IPS-18c (cell line): ENCODE results near the gene DGCR8.

Experiments used
- H3K4me3 ChIP-seq: 2 replicates; pipeline ENCODE4 v1.7.0; 2013; ENCODE audit warnings: low read depth, mild to moderate bottlenecking, low read length, moderate library complexity; ENCODE audit not compliant: insufficient read depth
- H3K9me3 ChIP-seq: one replicate; pipeline ENCODE4 v1.6.1; 2013; ENCODE audit warnings: mild to moderate bottlenecking, low read length, moderate library complexity; ENCODE audit not compliant: control insufficient read depth, insufficient read depth

The DGCR8 gene

GRCh38 chr22:20111689-20112622 lies 31.9 kb downstream of the DGCR8 start:
- H3K9me3 ChIP-seq, result peaks cover 3% of the 10 kb centered on the region

GRCh38 chr22:20112623-20113511 lies 32.8 kb downstream of the DGCR8 start:
- H3K4me3 ChIP-seq, result no peak overlapping the region

More at GRCh38 chr22:20111689-20112622, 31.9 kb downstream of the DGCR8 start:
- no peak overlapping the region for H3K4me3 ChIP-seq

GRCh38 chr22:20113551-20114310 lies 33.7 kb downstream of the DGCR8 start:
- Histone ChIP-seq H3K4me3 (no peak overlapping the region), H3K9me3 (peaks cover 3% of the 10 kb centered on the region)

More at GRCh38 chr22:20112623-20113511, 32.8 kb downstream of the DGCR8 start:
- H3K9me3 ChIP-seq, result peaks cover 3% of the 10 kb centered on the region

- peaks cover 3% of the 10 kb centered on the region for H3K9me3 ChIP-seq
- no peak overlapping the region for H3K4me3 ChIP-seq
Observed at GRCh38 chr22:20114506-20115475, 34.8 kb downstream of the DGCR8 start.

GRCh38 chr22:20115691-20116375 lies 35.8 kb downstream of the DGCR8 start, which contains the start of gene RANBP1:
Gene RANBP1, plus strand, starts transcription at chr22:20116104. Its CDS starts 81 bp downstream, at chr22:20116185.
- Histone ChIP-seq H3K4me3 (peak within 1 kb of the TSS; percentile 82), H3K9me3 (no peaks in the 10 kb centered on the region)

GRCh38 chr22:20116376-20116950 lies 36.4 kb downstream of the DGCR8 start:
- H3K4me3 ChIP-seq, result peak overlapping the region; percentile 82

GRCh38 chr22:20116951-20117632 lies 37.1 kb downstream of the DGCR8 start, which contains the start of gene TRMT2A:
Gene TRMT2A, minus strand, starts transcription at chr22:20117226. Its CDS starts 320 bp downstream, at chr22:20116906.
- H3K9me3 ChIP-seq, result no peaks in the 10 kb centered on the region

More at GRCh38 chr22:20116376-20116950, 36.4 kb downstream of the DGCR8 start:
- H3K9me3 ChIP-seq, result no peaks in the 10 kb centered on the region

GRCh38 chr22:20117633-20118299 lies 37.7 kb downstream of the DGCR8 start:
- Histone ChIP-seq H3K9me3 (no peaks in the 10 kb centered on the region), H3K4me3 (peak overlapping the region; percentile 94)

More at GRCh38 chr22:20116951-20117632, 37.1 kb downstream of the DGCR8 start, which contains the start of gene TRMT2A:
- peak within 1 kb of the TSS; percentile 94 for H3K4me3 ChIP-seq

GRCh38 chr22:20118300-20119020 lies 38.4 kb downstream of the DGCR8 start:
- Histone ChIP-seq H3K4me3 (peak overlapping the region; percentile 94), H3K9me3 (no peaks in the 10 kb centered on the region)

GRCh38 chr22:20121856-20122415 lies 41.9 kb downstream of the DGCR8 start:
- H3K4me3 ChIP-seq, result no peak overlapping the region

GRCh38 chr22:20123366-20124082 lies 43.5 kb downstream of the DGCR8 start:
- Histone ChIP-seq H3K9me3 (no peaks in the 10 kb centered on the region), H3K4me3 (no peak overlapping the region)

More at GRCh38 chr22:20121856-20122415, 41.9 kb downstream of the DGCR8 start:
- no peaks in the 10 kb centered on the region for H3K9me3 ChIP-seq

GRCh38 chr22:20124083-20124787 lies 44.2 kb downstream of the DGCR8 start:
- no peaks in the 10 kb centered on the region for H3K9me3 ChIP-seq
- H3K4me3 ChIP-seq, result no peak overlapping the region
